ENCODE results near the gene PCDHA4. TPM values are rescaled to one million over a fixed set of nuclear protein-coding genes. Genes with fewer than 3 reads are reported as not detected.
A peak's percentile ranks its signal among the peaks of the same experiment; 100 is the strongest.
"Not testable (repeated sequence)": the region's sequence is repeated elsewhere in the genome, so short reads cannot be mapped to it uniquely, and the experiment has no call there.

The PCDHA4 gene
- total RNA-seq, 2 donors from 2014 or later: 0.78 to 0.81 TPM

DNA sequence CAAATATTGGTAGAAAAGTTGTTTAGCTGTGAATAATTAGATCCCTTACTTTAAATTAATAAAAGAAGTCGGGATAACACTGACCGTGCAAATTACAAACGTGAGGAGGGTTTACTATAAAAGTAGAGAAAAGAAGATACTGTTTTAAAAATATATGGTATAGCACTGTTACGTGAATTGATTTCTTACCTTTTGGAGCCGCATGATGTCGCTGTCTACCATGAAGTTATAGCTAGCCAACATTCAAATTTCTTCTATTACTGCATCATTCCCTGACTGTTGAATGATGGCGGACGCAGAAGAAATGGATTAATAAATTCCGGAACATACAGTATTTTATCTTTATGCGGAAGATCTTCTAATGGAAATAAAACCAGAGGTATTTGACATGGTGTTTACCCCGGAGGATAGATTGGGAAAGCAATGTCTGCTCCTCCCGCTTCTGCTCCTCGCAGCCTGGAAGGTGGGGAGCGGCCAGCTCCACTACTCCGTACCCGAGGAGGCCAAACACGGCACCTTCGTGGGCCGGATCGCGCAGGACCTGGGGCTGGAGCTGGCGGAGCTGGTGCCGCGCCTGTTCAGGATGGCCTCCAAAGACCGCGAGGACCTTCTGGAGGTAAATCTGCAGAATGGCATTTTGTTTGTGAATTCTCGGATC lies 21.0 kb downstream of the PCDHA4 start, which contains the start of gene PCDHA6:
PCDHA6 (plus strand) TSS at position 257 of the 658 bp plus-strand sequence; CDS start at position 389, 132 bp downstream.
- H3K4me3 ChIP-seq: peak within 1 kb of the TSS; percentile 42
- H3K27ac ChIP-seq: no peak within 1 kb of the TSS
- peaks cover 20% of the 10 kb centered on the region for H3K9me3 ChIP-seq
- no peaks in the 10 kb centered on the region for H3K27me3 ChIP-seq (replicated peaks; ENCODE audit: insufficient read depth)
- TF ChIP-seq, protein P1, sequence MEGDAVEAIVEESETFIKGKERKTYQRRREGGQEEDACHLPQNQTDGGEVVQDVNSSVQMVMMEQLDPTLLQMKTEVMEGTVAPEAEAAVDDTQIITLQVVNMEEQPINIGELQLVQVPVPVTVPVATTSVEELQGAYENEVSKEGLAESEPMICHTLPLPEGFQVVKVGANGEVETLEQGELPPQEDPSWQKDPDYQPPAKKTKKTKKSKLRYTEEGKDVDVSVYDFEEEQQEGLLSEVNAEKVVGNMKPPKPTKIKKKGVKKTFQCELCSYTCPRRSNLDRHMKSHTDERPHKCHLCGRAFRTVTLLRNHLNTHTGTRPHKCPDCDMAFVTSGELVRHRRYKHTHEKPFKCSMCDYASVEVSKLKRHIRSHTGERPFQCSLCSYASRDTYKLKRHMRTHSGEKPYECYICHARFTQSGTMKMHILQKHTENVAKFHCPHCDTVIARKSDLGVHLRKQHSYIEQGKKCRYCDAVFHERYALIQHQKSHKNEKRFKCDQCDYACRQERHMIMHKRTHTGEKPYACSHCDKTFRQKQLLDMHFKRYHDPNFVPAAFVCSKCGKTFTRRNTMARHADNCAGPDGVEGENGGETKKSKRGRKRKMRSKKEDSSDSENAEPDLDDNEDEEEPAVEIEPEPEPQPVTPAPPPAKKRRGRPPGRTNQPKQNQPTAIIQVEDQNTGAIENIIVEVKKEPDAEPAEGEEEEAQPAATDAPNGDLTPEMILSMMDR (IDR thresholded peaks at IDR 0.05): no peak
- H3K4me1 ChIP-seq (ENCODE audit: control insufficient read depth in 1 of 2, low read depth in 2 of 2): no peaks in the 10 kb centered on the region
- DNase-seq (ENCODE audit: low spot score) (no peak), ATAC-seq (ENCODE audit: insufficient number of reproducible peaks, low FRiP score, low read depth) (no peak)
- no peaks in the 10 kb centered on the region for H3K36me3 ChIP-seq

DNA sequence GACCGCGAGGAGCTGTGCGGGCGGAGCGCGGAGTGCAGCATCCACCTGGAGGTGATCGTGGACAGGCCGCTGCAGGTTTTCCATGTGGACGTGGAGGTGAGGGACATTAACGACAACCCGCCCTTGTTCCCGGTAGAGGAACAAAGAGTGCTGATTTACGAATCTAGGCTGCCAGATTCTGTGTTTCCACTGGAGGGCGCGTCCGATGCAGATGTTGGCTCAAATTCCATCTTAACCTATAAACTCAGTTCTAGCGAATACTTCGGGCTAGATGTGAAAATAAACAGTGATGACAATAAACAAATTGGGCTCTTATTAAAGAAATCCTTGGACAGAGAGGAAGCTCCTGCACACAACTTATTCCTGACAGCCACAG lies 21.5 kb downstream of the PCDHA4 start:
- TF ChIP-seq, protein P1 (IDR thresholded peaks at IDR 0.05): no peak
- DNase-seq (ENCODE audit: low spot score) (no peak), ATAC-seq (ENCODE audit: insufficient number of reproducible peaks, low FRiP score, low read depth) (no peak)
- Histone ChIP-seq H3K27ac (no peak overlapping the region), H3K27me3 (replicated peaks; ENCODE audit: insufficient read depth) (no peaks in the 10 kb centered on the region), H3K36me3 (no peaks in the 10 kb centered on the region), H3K4me3 (peak overlapping the region; percentile 42), H3K9me3 (peaks cover 17% of the 10 kb centered on the region), H3K4me1 (ENCODE audit: control insufficient read depth in 1 of 2, low read depth in 2 of 2) (no peaks in the 10 kb centered on the region)

DNA sequence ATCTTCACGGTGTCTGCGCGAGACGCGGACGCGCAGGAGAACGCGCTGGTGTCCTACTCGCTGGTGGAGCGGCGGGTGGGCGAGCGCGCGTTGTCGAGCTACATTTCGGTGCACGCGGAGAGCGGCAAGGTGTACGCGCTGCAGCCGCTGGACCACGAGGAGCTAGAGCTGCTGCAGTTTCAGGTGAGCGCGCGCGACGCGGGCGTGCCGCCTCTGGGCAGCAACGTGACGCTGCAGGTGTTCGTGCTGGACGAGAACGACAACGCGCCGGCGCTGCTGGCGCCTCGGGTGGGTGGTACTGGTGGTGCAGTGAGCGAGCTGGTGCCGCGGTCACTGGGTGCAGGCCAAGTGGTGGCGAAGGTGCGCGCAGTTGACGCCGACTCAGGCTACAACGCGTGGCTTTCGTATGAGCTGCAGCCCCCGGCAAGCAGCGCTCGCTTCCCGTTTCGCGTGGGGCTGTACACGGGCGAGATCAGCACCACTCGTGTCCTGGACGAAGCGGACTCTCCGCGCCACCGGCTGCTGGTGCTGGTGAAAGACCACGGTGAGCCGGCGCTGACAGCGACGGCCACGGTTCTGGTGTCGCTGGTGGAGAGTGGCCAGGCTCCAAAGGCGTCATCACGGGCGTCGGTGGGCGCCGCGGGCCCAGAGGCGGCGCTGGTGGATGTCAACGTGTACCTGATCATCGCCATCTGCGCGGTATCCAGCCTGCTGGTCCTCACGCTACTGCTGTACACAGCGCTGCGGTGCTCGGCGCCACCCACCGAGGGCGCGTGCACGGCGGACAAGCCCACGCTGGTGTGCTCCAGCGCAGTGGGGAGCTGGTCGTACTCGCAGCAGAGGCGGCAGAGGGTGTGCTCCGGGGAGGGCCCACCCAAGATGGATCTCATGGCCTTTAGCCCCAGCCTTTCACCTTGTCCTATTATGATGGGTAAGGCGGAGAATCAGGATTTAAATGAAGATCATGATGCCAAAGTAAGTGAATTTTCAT lies 22.9 kb downstream of the PCDHA4 start:
- not testable (repeated sequence) for H3K4me3 ChIP-seq; DNase-seq (ENCODE audit: low spot score); H3K4me1 ChIP-seq (ENCODE audit: control insufficient read depth in 1 of 2, low read depth in 2 of 2); H3K27me3 ChIP-seq (replicated peaks; ENCODE audit: insufficient read depth); H3K36me3 ChIP-seq; H3K27ac ChIP-seq; ATAC-seq (ENCODE audit: insufficient number of reproducible peaks, low FRiP score, low read depth)
- peaks cover 28% of the 10 kb centered on the region for H3K9me3 ChIP-seq

DNA sequence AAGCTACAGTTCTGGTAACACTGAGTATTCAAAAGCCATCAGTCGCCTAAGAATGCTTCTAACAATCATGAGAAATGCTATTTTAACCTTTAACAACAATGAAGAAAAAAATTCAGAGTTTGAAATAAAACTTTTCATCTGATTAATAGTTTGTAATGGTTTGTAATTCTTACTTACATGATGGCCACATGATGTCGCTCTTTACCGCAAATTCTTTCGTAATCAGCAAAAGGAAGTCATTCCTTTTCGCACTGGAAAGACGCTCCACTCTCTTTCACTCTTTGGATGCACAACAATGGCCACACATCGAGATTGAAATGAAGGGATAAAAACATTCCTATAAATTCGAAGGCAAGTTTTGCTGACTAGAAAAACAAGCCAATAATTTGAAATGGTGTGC lies 27.1 kb downstream of the PCDHA4 start, which contains the start of gene PCDHA7:
PCDHA7 (plus strand) TSS at position 277 of the 400 bp plus-strand sequence; CDS start at position 392, 115 bp downstream.
- TF ChIP-seq, protein P1 (IDR thresholded peaks at IDR 0.05): no peak
- no peak for ATAC-seq (ENCODE audit: insufficient number of reproducible peaks, low FRiP score, low read depth)
- Histone ChIP-seq H3K36me3 (no peaks in the 10 kb centered on the region), H3K27me3 (replicated peaks; ENCODE audit: insufficient read depth) (no peaks in the 10 kb centered on the region), H3K4me3 (peak within 1 kb of the TSS; percentile 25), H3K27ac (no peak within 1 kb of the TSS), H3K4me1 (ENCODE audit: control insufficient read depth in 1 of 2, low read depth in 2 of 2) (no peaks in the 10 kb centered on the region), H3K9me3 (peaks cover 40% of the 10 kb centered on the region)
- no peak for DNase-seq (ENCODE audit: low spot score)

DNA sequence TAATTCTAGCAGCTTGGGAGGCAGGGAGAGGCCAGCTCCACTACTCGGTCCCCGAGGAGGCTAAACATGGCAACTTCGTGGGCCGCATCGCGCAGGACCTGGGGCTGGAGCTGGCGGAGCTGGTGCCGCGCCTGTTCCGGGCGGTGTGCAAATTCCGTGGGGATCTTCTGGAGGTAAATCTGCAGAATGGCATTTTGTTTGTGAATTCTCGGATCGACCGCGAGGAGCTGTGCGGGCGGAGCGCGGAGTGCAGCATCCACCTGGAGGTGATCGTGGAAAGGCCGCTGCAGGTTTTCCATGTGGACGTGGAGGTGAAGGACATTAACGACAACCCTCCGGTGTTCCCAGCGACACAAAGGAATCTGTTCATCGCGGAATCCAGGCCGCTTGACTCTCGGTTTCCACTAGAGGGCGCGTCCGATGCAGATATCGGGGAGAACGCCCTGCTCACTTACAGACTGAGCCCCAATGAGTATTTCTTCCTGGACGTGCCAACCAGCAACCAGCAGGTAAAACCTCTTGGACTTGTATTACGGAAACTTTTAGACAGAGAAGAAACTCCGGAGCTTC lies 27.7 kb downstream of the PCDHA4 start:
- ATAC-seq (ENCODE audit: insufficient number of reproducible peaks, low FRiP score, low read depth); H3K27me3 ChIP-seq (replicated peaks; ENCODE audit: insufficient read depth); H3K4me1 ChIP-seq (ENCODE audit: control insufficient read depth in 1 of 2, low read depth in 2 of 2); H3K36me3 ChIP-seq; DNase-seq (ENCODE audit: low spot score); H3K27ac ChIP-seq: not testable (repeated sequence)
- peaks cover 36% of the 10 kb centered on the region for H3K9me3 ChIP-seq
- H3K4me3 ChIP-seq: peak overlapping the region; percentile 25
